GM23338 (cell line): ENCODE measurements around the gene VPS26C.

Experiments used
- CREB1 ChIP-seq: fragments of 250-450 bp; sonication (Bioruptor Pico); IDR thresholded peaks from 2 replicates; pipeline ENCODE4 v1.5.0; 2020; ENCODE audit warnings: low read depth, mild to moderate bottlenecking, moderate library complexity
- CTCF ChIP-seq, 2 experiments: fragments of 200-600 bp in 1 of 2; sonication (generic) in 1 of 2; conservative IDR thresholded peaks; 2 replicates each; pipeline versions ENCODE4 v1.5.1 to v1.6.1; 2016 to 2017; ENCODE audit warnings: antibody characterized with exemption in 2 of 2, low read depth in 2 of 2, mild to moderate bottlenecking in 2 of 2, moderate library complexity in 1 of 2
- ETS1 ChIP-seq: IDR thresholded peaks from 2 replicates; pipeline ENCODE4 v1.6.1; 2016; ENCODE audit warnings: antibody characterized with exemption
- EZH2 ChIP-seq: fragments of 200-600 bp; sonication (generic); IDR thresholded peaks from one replicate; pipeline ENCODE4 v1.8.0; 2017; ENCODE audit warnings: antibody characterized with exemption, mild to moderate bottlenecking, low read depth; ENCODE audit not compliant: unreplicated experiment
- EZH2phosphoT487 ChIP-seq: fragments of 200-600 bp; sonication (generic); IDR thresholded peaks from one replicate; pipeline ENCODE4 v1.8.1; 2018; ENCODE audit warnings: antibody characterized with exemption; ENCODE audit not compliant: unreplicated experiment
- JUNB ChIP-seq: IDR thresholded peaks from one replicate; pipeline ENCODE4 v1.6.1; 2016; ENCODE audit warnings: antibody characterized with exemption; ENCODE audit not compliant: unreplicated experiment
- NANOG ChIP-seq: IDR thresholded peaks from 2 replicates; pipeline ENCODE4 v1.6.1; 2016; ENCODE audit warnings: antibody characterized with exemption, borderline replicate concordance
- POLR2AphosphoS5 ChIP-seq: IDR thresholded peaks from 2 replicates; pipeline ENCODE4 v1.6.1; 2016; ENCODE audit warnings: antibody characterized with exemption, low read depth
- REST ChIP-seq: IDR thresholded peaks from one replicate; pipeline ENCODE4 v1.6.1; 2018; ENCODE audit warnings: antibody characterized with exemption; ENCODE audit not compliant: unreplicated experiment
- STAT1 ChIP-seq: IDR thresholded peaks from one replicate; pipeline ENCODE4 v1.6.1; 2016; ENCODE audit warnings: antibody characterized with exemption; ENCODE audit not compliant: unreplicated experiment
- ZNF114 ChIP-seq: fragments of 250-450 bp; sonication (Bioruptor Pico); IDR thresholded peaks from 2 replicates; pipeline ENCODE4 v1.5.0; 2020; ENCODE audit warnings: mild to moderate bottlenecking, moderate library complexity
- ZNF331 ChIP-seq: fragments of 250-450 bp; sonication (Bioruptor Pico); IDR thresholded peaks from 2 replicates; pipeline ENCODE4 v1.5.0; 2020; ENCODE audit warnings: low read depth, mild to moderate bottlenecking, moderate library complexity
- ZNF462 ChIP-seq: fragments of 250-450 bp; sonication (Bioruptor Pico); IDR thresholded peaks from 2 replicates; pipeline ENCODE4 v1.5.0; 2020; ENCODE audit warnings: mild to moderate bottlenecking, moderate library complexity

GRCh38 chr21:37248298-37248697 is 18.8 kb downstream of the VPS26C start:
- no peak for TF ChIP-seq NANOG
- TF ChIP-seq CTCF (conservative IDR thresholded peaks at IDR 0.05; ENCODE audit: low read depth in 2 of 2): no peak
- no peak for TF ChIP-seq EZH2
- TF ChIP-seq REST: no peak
- no peak for TF ChIP-seq ZNF331 (CRISPR knock-in tag)
- no peak for TF ChIP-seq ETS1
- no peak for TF ChIP-seq CREB1 (CRISPR knock-in tag)
- TF ChIP-seq POLR2AphosphoS5: no peak
- TF ChIP-seq EZH2phosphoT487: no peak
- TF ChIP-seq ZNF114 (CRISPR knock-in tag): no peak
- TF ChIP-seq ZNF462 (CRISPR knock-in tag): no peak
- no peak for TF ChIP-seq JUNB
- no peak for TF ChIP-seq STAT1
